Embryonic facial prominence (tissue), 1 donor: ENCODE measurements around the gene CACNA1C.

Experiments used
- DNase-seq: peaks from one replicate; pipeline ENCODE4 v3.0.0-alpha.2; 2016; ENCODE audit errors: extremely low spot score

Gene CACNA1C

GRCh38 chr12:2198542-2198941 is 145.8 kb downstream of the CACNA1C start:
- DNase-seq: no peak

- no peak for DNase-seq
These were observed 153.2 kb downstream of the CACNA1C start for GRCh38 chr12:2205996-2206395.

- DNase-seq: no peak
These were observed 156.2 kb downstream of the CACNA1C start for GRCh38 chr12:2208837-2209635.

- no peak for DNase-seq
These were observed 158.3 kb downstream of the CACNA1C start for GRCh38 chr12:2211119-2211518.

- DNase-seq: no peak
These were observed 159.8 kb downstream of the CACNA1C start for GRCh38 chr12:2212537-2212936.

- no peak for DNase-seq
These were observed 160.4 kb downstream of the CACNA1C start for GRCh38 chr12:2212971-2213869.

- no peak for DNase-seq
These were observed 161.6 kb downstream of the CACNA1C start for GRCh38 chr12:2214411-2214810.

- no peak for DNase-seq
These were observed 163.1 kb downstream of the CACNA1C start for GRCh38 chr12:2215709-2216560.

GRCh38 chr12:2218706-2219105 is 165.9 kb downstream of the CACNA1C start:
- no peak for DNase-seq

GRCh38 chr12:2221030-2221621 is 168.3 kb downstream of the CACNA1C start:
- no peak for DNase-seq

- DNase-seq: no peak
These were observed 169.9 kb downstream of the CACNA1C start for GRCh38 chr12:2222691-2223090.

- no peak for DNase-seq
These were observed 172.2 kb downstream of the CACNA1C start for GRCh38 chr12:2224961-2225360.

- no peak for DNase-seq
These were observed 172.9 kb downstream of the CACNA1C start for GRCh38 chr12:2225696-2226095.

- DNase-seq: no peak
These were observed 173.9 kb downstream of the CACNA1C start for GRCh38 chr12:2226641-2227040.

- no peak for DNase-seq
These were observed 174.6 kb downstream of the CACNA1C start for GRCh38 chr12:2227360-2227759.

GRCh38 chr12:2228535-2228934 is 175.7 kb downstream of the CACNA1C start:
- no peak for DNase-seq

GRCh38 chr12:2229661-2230539 is 177.1 kb downstream of the CACNA1C start:
- DNase-seq: no peak

GRCh38 chr12:2231011-2231595 is 178.3 kb downstream of the CACNA1C start:
- DNase-seq: no peak

- no peak for DNase-seq
These were observed 179.2 kb downstream of the CACNA1C start for GRCh38 chr12:2231956-2232355.

GRCh38 chr12:2233034-2233433 is 180.2 kb downstream of the CACNA1C start:
- no peak for DNase-seq
